22Rv1 (cell line): Measurements from ENCODE around the gene COX10.

Experiments
- ZFX ChIP-seq: fragments of 450-650 bp; IDR thresholded peaks from 2 replicates; pipeline ENCODE4 v1.6.1; 2017; ENCODE audit warnings: antibody characterized with exemption, borderline replicate concordance
- TF ChIP-seq, protein P1 (sequence below): fragments of 450-650 bp; IDR thresholded peaks from 2 replicates; pipeline ENCODE4 v1.5.1; 2017; ENCODE audit warnings: mild to moderate bottlenecking

GRCh38 chr17:14214271-14214670 is 145.0 kb downstream of the COX10 start:
- TF ChIP-seq, protein P1, sequence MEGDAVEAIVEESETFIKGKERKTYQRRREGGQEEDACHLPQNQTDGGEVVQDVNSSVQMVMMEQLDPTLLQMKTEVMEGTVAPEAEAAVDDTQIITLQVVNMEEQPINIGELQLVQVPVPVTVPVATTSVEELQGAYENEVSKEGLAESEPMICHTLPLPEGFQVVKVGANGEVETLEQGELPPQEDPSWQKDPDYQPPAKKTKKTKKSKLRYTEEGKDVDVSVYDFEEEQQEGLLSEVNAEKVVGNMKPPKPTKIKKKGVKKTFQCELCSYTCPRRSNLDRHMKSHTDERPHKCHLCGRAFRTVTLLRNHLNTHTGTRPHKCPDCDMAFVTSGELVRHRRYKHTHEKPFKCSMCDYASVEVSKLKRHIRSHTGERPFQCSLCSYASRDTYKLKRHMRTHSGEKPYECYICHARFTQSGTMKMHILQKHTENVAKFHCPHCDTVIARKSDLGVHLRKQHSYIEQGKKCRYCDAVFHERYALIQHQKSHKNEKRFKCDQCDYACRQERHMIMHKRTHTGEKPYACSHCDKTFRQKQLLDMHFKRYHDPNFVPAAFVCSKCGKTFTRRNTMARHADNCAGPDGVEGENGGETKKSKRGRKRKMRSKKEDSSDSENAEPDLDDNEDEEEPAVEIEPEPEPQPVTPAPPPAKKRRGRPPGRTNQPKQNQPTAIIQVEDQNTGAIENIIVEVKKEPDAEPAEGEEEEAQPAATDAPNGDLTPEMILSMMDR, result no peak
- no peak for TF ChIP-seq ZFX
